ENCODE measurements around the gene FNTB.

The FNTB gene

DNA sequence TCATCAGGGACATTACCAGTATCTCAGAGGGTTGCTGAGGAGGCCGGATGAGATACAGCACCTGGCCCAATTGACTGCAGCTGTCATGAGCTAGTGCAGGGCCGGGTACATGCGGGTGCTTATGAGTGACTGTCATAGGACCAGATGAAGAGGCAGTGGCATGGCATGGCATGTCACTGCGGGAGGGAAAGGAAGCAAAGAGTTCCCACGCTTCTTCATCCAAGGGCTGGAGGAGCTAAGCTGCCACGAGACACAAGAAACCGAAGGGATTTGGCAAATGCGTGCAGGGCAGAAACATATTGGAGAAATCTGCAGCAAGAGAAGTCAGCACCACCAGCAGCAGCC is 33.4 kb upstream of the FNTB start:
- ATAC-seq (no peak), DNase-seq (no peak)

- no peak for ATAC-seq
- DNase-seq, result no peak
Observed at GRCh38 chr14:64953661-64954060, 33.0 kb upstream of the FNTB start.

DNA sequence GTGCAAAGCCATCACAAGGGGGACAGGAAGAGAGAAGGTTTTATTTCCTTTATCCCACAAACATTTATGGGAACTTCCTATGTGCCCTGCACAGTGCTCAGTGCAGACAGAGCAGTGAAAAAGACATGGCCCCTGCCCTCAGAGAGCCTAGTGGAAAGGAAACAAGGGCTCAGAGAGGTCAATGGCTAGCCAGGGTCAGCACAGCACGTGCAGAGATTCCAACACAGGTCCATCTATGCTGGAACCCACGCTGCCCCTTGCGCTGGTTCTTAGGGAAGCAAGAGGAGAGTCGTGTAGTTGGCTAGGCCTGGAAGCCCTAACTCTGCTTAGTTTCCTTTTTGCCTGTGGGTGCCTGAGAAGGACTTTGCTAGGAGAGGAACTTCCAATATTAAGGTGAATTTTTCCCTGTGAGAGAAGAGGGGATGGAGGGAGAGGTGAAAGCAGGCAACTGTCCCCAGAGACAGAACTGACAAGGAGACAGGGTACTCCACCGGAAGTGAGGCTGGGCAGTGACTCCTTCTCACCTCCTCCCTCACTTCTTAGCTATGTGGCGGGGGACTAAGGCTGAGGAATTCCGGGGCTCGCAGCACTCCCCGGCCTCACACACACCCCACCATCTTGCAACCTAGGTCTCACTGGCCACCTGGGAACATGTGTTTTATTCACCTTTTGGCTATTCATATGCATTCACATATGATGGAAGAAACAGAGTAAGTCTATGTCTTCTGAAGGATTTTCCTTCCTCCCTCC is 32.0 kb upstream of the FNTB start:
- ATAC-seq (no peak), DNase-seq (no peak)

DNA sequence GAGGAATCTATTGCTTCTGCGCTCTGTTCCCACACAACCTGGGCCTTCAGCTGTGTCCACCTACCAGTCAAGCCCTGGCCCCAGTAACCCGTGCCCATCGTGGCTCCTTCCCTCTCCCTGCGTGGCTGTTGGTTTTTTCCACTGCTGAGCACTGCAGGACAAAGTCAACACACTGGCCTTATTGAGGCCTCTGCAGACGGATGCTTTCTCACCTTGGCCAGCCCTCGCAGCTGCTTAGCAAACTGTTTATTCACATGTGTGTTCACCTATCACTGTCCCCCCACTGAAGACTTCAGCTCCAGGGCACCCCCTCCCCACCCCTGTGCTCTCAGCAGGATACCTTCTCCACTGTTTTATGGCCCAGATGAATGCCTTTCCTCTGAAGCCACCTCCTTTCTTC is 31.4 kb upstream of the FNTB start:
- ATAC-seq (no peak), DNase-seq (no peak)

DNA sequence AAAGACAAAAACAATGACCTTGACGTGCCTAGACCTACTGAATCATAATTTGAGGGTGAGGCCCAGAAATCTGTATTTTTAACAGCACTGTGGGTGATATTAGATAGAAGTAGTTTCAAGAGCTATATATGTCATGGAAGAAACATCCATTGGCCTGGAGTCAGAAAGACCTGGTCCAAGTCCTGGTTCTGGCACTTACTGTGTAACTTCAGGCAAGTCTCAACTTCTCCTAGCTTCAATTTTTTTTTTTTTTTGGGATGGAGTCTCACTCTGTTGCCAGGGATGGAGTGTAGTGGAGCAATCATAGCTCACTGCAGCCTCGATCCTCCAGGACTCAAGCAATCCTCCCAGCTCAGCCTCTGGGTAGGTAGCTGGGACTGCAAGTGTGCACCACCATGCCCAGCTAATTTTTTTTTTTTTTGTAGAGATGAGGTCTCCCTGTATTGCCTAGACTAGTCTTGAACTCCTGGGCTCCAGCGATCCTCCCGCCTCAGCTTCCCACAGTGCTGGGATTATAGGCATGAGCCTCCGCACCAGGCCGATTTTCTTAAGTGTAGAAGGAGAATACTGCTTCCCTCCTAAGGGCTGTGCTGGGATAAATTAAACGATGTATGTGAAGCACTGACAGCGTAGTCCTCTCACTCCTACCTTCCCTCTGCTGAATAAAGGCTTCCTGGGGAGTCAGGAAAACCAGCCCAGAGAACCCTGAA is 29.8 kb upstream of the FNTB start:
- DNase-seq (no peak), ATAC-seq (no peak)

DNA sequence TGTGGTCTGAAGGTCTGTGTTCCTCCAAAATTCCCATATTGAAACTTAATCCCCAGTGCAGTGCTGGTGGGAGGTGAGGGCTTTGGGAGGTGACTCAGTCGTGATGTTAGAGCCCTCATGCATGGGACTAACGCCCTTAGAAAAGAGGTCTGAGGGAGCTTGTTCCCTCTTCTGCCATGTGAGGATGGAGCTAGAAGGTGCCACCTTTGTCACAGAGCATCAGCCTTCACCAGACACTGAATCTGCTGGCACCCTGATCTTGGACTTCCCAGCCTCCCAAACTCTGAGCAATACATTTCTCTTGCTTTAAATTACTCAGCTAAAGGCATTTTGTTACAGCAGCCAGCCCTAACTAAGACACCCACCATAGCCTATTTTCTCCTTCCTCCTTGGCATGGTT is 28.5 kb upstream of the FNTB start:
- DNase-seq, result no peak
- no peak for ATAC-seq

GRCh38 chr14:64958743-64959142 is 28.0 kb upstream of the FNTB start:
- no peak for DNase-seq
- no peak for ATAC-seq

DNA sequence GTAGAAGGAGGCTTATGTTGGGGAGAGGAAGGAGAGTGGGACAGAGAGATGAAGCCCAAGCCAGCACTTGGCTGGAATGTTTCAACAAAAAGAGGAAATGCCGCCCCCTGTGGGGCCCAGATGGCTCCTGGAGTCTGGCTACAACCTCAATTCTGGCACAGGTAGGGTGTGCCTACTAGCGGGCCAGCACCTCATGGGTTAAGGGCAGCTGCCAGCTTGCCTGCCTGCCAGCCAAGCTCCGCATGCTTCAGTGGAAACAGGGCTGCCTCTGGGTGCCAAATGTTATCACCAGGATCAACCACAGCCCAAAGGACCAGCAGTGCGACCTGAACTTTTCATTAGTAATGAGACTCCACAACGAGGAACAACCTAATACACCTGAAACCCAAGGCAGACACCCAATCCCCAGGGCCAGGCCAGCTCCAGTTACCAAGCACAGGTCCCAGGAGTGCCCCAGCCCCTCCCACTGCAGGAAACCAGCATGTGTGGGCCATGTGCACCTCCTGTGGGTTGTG is 25.9 kb upstream of the FNTB start:
- DNase-seq, result no peak
- no peak for ATAC-seq

GRCh38 chr14:64963611-64964010 is 23.1 kb upstream of the FNTB start:
- DNase-seq, result no peak
- ATAC-seq, result no peak

DNA sequence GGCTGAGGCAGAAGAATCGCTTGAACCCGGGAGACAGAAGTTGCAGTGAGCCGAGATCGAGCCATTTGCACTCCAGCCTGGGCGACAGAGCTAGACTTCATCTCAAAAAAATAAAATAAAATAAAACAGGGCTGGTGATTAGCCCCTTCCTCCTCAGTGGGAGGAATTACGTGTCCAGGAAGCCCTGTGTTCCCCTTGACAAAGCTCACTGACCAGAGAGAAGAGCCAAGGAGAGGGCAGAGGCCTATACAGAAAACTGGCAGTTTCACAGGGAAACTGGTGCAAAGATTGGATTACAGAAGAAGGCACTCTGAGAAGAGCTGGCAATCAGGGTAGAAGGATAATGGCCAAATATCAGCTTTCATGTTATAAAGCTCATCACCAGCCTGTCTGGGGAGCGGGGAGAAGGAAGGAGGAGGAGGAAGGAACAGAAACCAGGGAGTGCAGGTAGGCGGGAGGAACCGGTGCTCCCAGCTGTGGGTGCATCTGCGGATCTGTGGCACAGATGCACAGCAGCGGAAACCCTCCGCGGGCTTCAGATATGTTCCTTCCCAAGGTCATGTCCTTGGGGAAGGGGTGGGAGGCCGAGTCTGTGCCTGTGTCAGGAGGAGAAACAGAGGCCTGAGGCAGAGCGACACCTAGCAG is 21.2 kb upstream of the FNTB start:
- ATAC-seq, result no peak

GRCh38 chr14:64966976-64967375 is 19.7 kb upstream of the FNTB start:
- ATAC-seq (no peak), DNase-seq (no peak)

More for the DNA sequence above, 21.2 kb upstream of the FNTB start:
- no peak for DNase-seq

GRCh38 chr14:64968167-64968566 is 18.5 kb upstream of the FNTB start:
- DNase-seq, result no peak
- ATAC-seq, result no peak

GRCh38 chr14:64968651-64969050 is 18.0 kb upstream of the FNTB start:
- no peak for DNase-seq

DNA sequence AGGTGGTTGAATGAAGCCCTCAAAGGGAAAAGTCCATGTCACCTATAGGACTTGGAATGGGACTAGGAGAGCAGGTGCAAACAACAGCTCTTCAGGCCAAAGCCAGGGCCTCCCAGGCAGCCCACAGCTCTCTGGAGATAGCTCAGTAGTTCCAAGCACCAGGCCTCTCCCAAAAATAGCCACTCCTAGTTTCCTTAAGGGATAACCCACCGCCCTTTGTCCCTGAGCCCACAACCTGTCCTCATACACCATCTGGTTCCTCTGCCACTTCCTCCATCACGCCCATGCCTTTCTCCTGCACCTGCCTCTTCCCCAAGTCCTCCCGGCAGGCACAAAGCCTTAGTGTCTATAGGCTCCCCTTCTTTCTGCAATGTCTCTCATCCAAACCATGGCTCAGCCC is 16.7 kb upstream of the FNTB start:
- no peak for ATAC-seq

More at GRCh38 chr14:64968651-64969050, 18.0 kb upstream of the FNTB start:
- ATAC-seq, result no peak

DNA sequence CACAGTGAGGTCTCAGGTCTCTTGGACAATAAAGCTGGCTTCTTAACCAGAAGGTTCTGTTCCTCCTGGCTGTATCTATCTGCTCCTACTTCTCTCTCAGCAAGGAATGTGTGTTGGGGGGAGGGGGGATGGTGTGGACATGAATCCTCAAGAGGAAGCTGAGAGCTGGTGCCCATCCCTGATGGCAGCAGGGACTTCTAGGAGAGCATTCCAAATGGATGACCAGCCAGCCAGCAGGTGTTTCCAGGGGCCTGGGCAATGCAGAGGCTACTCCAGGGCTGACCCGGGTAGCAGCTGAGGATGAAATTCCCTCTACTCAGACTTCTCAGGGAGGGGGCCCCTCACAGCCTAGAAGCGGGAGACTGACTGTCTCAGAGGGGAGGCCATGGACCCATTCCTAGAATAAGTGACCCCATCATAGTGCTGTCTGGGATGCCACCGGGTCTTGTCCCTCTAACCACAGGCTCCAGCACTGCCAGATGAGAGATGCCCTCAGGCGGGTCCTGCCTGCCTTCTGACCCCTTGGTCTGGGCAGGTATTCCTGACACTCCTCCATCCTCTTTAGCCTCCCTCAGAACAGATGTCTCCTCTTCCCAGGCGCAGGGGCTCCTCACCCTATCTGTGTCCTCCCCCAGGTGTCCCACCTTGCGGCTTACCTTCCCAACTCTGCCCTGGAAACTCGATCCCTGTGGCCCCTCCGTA is 15.8 kb upstream of the FNTB start:
- DNase-seq (no peak), ATAC-seq (no peak)

More for the DNA sequence above, 16.7 kb upstream of the FNTB start:
- no peak for DNase-seq

DNA sequence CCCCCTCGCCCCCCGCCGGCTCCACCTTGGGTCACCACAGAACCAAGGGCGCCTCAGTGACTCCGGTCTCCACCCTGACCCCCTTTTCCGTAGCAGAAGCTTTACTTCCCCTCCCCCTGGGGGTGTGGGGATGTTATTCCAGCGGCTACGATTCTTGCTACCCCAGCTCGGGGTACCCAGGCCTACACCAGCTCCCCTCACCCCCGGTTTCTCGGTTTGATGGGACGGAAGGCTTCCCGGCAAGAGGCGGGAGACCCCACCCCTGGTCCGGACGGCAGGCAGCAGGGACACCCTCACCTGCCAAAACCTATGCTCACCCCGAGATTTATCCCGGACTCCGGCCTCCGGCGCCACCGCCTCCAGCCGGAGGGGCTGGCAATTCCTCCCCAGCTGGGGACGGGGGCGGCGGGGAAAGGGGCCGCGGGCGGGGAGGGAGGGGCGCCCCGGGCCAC is 15.2 kb upstream of the FNTB start:
- DNase-seq (no peak), ATAC-seq (no peak)

DNA sequence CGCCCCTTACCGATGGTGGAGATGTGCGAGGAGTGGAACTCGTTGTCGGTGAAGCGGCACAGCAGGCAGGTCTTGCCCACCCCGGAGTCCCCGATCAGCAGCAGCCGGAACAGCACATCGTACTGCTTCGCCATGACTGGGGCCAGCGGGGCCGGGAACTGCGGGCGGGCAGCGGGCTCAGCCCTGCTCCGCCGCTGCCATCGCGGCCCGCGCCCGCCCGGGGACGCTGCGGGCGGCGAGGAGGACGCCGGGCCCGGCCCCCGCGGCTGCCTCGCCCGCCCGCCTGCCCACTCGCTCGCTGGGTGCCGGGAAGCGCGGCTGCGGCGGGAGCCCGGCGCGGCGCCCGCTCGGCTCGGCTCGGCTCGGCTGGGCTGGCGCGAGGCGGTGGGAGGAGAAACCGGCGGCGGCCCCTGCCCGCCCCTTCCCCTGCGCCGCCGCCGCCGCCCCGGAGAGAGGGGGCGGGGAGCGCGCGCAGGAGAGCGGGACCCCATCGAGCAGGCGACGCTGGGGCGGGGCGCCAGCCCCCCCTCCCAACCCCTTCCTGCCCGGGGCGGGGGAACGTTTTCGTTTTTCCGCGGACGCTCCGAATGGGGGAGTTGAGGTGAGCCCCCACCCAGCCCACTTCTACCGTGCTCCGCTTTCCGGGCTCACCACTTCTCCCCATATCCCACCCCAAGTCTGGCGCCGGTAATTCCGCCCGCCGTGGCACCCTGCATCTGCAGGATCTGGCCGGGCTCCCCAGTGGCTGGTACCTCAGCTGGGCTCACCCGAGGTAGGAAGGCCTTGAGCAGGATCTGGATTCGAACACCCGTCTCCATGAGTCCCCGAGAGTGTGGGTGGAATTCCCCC is 14.5 kb upstream of the FNTB start, which contains the start of gene RAB15:
TSS of gene RAB15 (minus strand) at position 394 of the 849 bp plus-strand sequence. CDS start at position 134, 260 bp downstream.
- ATAC-seq (peak; percentile 65), DNase-seq (peak; percentile 46)

DNA sequence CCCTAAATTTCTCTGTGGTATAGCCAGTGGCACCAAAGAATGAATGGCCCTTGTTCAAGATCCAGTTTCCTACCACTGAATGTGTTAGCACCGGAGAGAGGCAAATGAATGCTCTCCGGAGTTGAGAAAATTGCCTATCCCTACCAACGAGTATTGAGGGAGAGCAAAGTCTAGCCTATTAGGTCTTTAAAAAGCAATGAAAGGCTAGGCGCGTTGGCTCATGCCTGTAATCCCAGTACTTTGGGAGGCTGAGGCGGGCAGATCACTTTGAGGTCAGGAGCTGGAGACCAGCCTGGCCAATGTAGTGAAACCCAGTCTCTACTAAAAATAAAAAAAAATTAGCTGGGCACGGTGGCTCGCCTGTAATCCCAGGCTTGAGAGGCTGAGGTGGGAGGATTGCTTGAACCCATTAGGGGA is 13.7 kb upstream of the FNTB start:
- no peak for ATAC-seq
- DNase-seq, result no peak

- no peak for ATAC-seq
- DNase-seq, result no peak
Observed at GRCh38 chr14:64973826-64974225, 12.9 kb upstream of the FNTB start.

DNA sequence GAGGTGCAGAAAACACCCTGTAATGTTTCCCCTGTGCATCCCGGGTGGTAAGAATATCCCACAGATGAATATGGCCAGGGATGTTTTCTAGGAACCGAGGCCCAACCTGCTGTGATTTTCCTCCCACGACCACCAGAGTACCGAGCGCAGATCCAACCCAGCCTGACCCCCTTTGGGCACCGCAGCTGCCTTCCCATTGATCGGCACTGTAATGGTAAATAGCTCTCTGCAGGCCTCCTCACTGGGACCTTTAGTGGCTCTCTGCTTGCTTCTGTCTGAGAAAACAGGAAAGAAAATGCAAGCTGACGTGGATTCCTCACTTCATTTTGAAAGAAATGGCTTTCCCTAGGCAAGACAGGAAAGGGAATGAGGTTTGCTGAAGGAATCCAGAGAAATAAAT is 12.1 kb upstream of the FNTB start:
- DNase-seq, result no peak
- ATAC-seq, result no peak

- peak; percentile 42 for ATAC-seq
- DNase-seq, result no peak
Observed at GRCh38 chr14:64979336-64980074, 7.2 kb upstream of the FNTB start.

All from stimulated activated naive CD8-positive, alpha-beta T cell treated with anti-CD3 and anti-CD28 coated beads, Interleukin-15, Interleukin-2, amounts not matched to agents 100 U/mL and 50 U/mL, for 24 hours (primary cell).